ENCODE data around the gene ACVR1B.
A peak's percentile ranks its signal among the peaks of the same experiment; 100 is the strongest.

ACVR1B gene

DNA sequence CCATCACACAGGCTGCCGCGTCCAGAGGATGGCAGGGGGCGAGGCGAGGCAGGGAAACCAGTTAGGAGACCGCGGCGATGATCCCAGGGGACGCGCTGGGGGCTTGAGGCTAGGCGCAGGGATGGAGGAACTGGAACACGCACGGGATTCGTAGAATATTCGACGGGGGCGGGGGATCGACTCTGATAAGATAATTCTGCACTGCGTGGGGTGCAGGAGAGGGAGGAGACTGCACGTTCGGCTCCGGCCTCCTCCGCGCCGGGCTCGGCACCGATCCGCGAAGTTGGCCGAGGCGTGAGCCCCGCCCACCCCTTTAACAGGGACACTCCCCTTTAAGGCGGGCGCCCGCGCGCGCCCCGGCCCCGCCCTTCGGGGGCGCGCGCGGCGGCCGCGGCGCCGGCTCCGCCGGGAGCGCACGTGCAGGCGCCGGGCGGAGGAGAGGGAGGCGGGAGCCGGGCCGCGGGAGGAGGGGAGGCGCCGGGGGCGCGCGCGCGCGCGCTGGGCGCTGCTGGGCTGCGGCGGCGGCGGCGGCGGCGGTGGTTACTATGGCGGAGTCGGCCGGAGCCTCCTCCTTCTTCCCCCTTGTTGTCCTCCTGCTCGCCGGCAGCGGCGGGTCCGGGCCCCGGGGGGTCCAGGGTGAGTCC lies at the start of gene ACVR1B:
Gene ACVR1B, plus strand, starts transcription at position 501 of the 644 bp plus-strand sequence. Its CDS starts 45 bp downstream, at position 546.
- DNase-seq, result peak; percentile 87

DNA sequence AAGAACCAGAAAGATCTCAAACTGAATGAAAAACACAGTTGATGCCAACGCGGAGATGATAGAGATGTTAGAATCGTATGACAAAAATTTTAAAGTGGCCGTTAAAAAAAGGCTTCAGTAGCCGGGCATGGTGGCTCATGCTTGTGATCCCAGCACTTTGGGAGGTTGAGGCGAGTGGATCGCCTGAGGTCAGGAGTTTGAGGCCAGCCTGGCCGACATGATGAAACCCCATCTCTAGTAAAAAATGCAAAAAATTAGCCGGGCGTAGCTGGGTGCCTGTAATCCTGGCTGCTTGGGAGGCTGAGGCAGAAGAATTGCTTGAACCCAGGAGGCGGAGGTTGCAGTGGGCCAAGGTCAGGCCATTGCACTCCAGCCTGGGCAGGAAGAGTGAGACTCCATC lies 49.6 kb upstream of the ACVR1B start:
- DNase-seq, result no peak

DNA sequence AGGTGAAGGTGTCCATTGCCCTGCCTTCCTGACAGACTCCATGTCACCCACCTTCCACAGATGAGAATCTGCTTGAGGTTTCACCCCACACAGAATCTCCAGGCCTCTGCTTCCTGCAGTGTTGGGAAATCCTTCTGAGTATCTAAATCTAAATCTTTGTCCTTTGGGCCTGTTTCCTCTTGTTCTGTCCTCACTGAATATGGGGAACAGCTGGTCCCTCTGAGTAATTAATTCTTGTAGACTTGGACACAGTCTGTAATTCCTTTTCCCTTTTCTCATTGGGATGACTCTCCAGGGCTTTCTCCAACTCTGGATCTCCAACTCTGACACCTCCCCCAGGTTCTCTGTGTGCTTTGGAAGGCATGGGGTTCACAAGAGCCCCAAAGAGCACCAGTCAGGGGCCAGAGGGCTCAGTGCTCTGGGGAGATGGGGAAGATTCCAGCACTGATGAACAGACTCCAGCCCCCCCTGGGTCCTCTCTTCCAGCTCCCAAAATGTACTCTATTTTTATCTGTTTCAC lies 46.5 kb upstream of the ACVR1B start:
- no peak for DNase-seq

DNA sequence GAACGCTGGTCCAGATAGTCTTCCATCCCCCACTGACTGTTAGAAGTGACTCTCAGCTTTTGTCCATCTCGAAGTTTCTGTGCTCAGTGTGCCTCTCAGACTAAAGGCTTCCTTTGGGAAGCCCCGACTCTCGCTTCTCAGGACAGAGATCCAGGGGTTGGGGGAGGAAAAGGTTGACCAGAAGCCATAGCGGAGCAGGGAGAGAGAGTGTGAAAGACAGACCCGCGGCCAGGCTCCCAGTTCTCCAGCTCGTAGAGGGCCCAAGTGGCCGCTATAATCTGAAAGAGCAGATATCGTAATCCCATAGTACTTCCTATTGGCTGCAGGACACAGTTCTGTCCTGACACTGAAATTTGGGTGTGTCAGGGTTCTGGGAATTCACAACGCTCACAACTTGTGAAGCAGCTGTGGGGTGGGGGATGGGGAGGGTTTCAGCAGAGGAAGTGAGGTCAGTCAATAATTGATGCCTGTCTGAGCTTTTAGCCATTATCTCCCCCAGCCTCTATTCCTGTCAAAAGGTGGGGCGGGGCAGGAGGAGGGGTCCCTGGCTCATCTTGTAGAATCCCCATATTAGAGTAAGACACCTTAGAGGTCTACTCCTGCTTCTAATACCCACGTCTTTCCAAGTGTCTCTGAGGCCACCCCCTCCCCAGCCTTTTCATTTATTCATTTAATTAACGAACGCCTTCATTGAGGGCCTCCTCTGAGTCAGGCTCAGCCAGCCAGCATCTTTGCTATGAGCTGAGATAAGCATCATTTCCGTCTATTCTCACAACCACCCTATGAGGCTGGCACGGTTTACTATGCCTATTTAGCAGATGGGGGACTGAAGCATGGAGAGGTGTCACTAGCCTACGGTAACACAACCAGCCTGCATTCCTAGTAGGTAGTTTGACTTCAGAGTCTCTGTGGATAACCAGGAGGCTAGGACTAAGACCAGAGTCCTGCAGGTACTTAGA lies 45.7 kb upstream of the ACVR1B start:
- no peak for DNase-seq

DNA sequence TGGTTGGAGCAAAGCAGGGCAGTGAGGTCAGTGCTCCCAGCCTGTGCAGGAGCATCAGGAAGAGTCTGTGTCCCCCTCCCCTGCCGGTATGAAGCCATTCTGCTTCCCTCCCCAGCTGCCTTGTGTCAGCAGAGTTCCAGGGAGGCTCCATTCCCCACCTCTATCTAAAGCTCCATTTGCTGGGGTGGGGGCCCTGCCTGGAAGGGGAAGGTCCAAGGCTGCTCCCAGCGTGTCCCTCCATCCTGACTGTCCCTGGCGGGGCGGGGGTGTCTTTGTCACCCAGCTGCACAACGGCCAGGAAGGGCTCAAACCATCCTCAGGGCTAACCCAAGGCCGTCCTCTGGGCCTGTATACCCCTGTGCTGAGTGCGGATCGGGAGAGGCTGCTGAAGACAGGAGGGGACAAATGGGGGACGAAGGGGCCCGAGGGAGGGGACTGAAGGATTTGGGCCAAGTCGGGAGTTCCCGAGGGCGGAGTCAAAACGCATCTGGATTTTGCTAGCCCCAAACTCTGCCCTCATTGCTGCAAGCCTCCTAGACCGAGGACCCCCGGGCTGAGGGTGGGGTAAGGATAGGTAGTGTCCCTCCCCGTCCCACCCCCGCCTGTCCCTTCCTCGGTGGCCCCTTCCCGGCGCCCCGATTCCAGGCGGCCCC lies 44.9 kb upstream of the ACVR1B start:
- DNase-seq, result no peak

DNA sequence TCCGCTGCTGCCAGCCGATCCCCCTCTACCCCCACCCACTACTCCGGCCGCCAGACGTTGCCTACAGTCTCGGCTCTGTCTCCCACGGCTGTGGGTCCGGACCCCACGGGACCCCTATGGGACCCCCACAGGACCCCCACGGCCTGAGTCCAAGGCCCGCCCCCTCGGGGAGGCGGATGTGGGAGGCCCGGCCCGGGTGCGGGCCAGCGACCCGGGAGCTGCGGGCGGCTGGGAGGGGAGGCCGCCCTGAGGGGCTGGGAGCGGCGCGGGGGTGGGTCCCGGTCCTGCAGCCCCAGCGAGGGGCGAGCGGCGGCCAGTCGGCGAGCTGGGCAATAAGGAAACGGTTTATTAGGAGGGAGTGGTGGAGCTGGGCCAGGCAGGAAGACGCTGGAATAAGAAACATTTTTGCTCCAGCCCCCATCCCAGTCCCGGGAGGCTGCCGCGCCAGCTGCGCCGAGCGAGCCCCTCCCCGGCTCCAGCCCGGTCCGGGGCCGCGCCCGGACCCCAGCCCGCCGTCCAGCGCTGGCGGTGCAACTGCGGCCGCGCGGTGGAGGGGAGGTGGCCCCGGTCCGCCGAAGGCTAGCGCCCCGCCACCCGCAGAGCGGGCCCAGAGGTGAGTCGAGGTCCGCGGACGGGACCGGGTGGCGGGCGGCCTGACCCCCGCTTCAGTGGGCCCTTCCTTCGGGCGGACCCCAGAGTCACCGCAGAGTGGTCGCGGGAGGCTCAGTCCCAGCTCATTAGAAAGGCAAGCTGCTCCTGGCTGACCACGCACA lies 44.2 kb upstream of the ACVR1B start, which contains the start of gene ACVRL1:
Gene ACVRL1, plus strand, starts transcription at position 422 of the 773 bp plus-strand sequence. CDS start 4,971 bp downstream, outside the sequence.
- DNase-seq, result no peak

DNA sequence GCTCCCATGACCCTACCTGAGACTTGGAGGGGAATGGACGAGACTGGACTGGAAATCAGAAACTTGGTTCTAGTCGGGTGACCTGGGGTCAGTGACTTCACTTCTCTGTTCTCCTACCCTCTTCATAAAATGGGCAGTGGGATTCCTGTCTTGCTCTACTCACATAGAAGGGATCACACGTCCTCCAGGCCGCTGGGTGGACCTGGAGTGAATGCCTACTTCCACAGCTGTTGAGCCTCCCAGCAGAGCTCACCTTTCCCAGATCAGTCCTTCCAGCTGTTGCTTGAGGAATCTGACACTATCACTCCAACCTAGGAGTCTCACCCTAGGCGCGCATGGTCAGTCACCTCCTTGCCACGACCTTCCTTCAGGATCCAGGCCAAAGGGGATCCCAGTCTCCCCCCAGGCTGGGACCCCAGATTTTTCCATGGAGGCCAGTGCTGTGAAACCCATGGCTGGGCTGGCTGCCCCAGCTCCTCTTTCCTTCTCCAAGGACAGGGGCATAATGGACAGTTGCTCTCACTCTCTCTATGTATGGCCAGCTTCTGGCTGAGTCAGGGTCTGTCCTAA lies 43.6 kb upstream of the ACVR1B start:
- no peak for DNase-seq

DNA sequence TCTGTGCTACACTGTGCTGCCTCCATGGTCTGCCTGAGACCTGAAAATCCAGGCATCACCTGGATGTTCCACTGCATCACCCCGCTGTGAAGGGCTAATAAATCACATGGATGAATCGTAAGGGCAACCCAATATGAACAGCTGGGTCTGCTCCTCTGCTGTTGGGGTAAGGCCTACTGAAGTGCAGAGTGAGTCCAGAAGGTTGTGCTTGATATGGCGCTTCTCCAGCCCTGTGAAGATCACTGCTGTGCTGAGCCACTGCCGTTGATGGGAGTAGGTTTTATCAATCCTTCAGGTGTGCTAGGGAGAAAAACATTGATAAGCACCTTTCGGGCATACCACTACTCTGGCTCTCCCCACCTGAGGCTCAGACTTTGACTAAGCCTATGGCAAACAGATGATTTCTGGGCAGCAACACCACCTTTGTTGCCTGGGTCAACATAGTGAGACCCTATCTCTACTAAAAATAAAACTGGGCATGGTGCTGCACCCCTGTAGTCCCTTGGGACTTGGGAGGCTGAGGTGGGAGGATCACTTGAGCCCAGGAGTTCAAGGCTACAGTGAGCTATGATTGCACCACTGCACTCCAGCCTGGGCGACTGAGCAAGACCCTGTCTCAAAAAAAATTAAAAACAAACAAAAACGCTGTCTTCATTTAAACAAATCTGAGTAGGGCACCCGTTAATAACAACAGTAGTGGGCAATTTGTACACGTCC lies 42.5 kb upstream of the ACVR1B start:
- no peak for DNase-seq

DNA sequence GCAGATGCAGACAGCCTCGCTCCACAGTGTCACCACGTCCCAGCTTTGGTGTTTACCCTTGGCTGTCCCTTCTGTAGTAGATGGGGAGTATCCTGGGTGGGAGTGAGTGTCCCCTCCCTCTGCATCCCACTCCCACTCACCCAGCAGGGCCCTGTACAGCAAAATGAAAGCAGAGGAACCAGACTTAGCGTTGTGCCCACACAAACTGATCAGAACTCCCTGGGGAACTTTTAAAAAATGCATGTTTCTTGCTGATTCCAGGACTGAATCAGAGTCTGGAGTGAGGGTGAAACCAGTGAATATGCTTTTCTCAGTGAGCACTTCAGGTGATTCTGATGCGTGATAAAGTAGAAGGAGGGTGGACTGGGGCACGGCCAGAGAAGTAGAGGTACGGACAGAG lies 41.3 kb upstream of the ACVR1B start:
- DNase-seq, result no peak

DNA sequence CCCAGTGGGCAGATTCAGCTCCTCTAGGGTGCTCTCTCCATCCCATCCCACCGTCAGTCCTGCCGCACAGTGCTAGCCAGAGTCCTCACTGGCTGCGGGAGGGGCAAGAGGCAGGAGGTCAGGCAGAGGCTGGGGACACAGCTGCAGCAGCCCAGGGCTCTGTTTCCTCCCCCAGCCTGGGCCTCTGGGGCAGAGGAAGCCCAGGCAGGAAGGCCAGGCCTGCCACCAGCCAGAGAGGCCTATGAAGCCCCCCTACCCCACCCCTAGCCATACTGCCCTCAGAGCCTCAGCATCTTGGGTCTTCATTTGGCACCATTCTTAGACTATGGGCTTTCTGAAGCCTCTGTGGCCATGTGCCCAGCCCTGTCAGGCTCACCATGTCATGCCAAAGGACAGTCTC lies 40.8 kb upstream of the ACVR1B start:
- no peak for DNase-seq

DNA sequence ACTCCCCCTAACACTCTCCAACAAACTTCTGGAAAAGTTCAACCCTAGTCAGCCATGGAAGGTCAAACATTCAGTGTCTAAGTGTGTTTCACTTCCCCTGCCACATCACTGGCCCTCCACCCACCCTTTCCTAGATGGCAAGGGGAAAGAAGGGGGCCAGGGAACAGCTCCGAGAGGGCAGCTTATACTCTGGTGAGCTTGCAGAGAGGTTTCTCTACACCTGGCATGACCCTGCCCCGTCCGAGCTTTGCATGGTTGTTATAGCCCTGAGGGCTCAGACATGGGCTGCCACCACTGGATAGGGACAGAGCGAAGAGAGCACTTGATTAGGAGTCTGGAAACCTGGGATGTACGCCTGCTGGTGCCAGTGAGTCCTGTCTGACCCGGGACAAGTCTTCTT lies 40.2 kb upstream of the ACVR1B start:
- no peak for DNase-seq

DNA sequence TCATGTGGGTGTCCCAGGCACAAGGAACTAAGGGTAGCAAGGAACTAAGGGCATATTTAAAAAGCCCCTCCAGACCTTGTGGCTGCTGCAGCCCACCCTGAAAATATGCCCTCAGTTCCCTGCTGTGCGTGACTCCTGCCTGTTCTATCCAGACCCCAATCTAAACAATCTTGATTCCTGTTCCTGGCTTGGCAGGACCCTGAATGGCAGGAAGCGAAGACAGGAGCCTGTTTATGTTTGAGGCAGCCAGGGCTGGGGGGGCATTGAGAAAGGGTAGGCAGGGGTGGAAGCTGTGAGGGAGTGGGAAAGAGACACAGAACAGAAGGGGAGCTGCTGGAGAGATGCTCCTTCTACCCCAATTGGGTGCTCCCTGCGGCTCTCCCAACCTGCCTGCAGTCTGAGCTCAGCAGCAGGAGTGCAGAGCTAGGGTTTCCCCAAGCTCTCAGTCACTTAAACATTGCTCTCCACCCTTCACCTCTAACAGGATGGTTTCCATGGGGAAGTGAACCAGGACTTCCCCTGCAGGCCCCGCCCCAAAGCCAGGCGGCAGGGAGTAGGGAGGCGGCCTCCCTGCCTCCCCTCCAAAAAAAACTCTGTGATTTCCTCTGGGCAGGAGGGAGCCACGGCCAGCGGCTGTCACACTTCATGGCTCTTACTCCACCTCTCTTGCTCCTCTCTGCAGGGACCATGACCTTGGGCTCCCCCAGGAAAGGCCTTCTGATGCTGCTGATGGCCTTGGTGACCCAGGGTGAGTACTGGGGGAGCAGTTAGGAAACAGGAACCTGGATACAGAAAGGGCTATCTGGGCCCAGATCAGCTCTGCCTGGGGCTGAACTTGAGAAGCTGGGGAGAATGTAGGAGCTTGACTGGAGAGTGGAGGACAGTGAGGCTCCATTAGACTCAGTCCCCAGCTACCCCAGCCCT lies 39.4 kb upstream of the ACVR1B start:
- no peak for DNase-seq

DNA sequence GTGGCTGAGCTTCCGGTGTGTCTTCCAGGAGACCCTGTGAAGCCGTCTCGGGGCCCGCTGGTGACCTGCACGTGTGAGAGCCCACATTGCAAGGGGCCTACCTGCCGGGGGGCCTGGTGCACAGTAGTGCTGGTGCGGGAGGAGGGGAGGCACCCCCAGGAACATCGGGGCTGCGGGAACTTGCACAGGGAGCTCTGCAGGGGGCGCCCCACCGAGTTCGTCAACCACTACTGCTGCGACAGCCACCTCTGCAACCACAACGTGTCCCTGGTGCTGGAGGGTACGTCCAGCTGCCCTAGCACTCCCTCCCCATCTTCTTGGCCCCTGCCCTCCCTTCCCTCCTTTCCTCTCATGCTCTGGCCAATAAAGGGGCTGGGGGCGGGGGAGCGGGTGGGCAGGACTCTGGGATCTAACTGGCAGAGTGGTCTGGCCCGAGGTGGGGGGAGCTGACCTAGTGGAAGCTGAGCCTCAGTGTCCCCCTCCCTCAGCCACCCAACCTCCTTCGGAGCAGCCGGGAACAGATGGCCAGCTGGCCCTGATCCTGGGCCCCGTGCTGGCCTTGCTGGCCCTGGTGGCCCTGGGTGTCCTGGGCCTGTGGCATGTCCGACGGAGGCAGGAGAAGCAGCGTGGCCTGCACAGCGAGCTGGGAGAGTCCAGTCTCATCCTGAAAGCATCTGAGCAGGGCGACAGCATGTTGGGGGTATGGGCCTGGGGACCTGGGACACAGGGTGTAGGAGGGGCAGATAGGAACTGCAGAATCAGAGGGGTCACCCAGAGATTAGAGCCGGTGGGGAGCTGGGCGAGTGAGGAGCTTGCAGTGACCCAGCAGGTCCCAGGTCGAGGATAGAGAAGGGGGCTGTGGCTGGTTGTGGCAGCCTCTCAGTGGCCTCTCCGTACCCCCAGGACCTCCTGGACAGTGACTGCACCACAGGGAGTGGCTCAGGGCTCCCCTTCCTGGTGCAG lies 38.1 kb upstream of the ACVR1B start:
- no peak for DNase-seq

DNA sequence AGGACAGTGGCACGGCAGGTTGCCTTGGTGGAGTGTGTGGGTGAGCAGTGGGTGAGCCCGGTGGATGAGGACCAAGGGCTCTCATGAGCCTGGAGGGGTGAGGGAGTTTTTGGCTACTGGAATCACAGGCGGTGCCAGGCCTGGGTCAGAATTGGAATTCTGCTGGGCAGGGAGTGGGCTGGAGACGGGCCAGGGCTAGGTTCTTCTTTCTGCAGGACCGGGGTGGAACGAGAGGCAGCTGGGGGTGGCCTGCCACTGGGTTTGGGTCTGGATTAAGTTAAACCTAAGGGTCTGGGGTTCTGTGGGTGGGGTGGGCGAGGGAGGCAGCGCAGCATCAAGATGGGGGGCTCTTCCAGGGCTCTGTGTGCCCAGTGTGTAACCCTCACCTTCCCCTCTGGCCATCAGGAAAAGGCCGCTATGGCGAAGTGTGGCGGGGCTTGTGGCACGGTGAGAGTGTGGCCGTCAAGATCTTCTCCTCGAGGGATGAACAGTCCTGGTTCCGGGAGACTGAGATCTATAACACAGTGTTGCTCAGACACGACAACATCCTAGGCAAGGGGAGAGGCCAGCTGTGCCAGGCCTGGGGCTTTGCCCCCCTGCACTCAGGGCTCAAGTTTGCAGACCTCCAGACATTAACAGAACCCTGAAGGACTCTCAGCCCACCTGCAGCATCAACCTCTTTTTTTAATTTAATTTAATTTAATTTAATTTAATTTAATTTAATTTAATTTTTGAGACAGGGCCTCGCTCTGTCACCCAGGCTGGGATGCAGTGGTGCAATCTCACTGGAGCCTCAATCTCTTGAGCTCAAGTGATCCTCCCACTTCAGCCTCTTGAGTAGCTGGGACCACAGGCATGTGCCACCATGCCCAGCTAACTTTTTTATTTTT lies 37.2 kb upstream of the ACVR1B start:
- DNase-seq, result no peak

DNA sequence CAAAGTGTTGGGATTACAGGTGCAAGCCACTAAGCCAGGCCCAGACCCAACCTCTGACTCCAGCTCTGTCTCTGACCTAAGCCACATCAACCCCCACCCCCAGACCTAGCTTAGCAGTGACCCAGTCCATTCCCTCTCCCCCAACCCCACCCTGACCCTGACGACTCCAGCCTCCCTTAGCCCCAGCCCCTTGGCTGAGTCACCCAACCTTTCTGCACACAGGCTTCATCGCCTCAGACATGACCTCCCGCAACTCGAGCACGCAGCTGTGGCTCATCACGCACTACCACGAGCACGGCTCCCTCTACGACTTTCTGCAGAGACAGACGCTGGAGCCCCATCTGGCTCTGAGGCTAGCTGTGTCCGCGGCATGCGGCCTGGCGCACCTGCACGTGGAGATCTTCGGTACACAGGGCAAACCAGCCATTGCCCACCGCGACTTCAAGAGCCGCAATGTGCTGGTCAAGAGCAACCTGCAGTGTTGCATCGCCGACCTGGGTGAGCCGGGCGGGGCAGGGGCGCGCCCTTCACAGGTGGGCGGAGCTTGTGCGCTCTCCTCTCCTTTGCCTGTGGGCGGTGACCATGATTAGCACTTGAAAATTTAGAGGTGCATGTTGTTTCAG lies 36.4 kb upstream of the ACVR1B start:
- no peak for DNase-seq

DNA sequence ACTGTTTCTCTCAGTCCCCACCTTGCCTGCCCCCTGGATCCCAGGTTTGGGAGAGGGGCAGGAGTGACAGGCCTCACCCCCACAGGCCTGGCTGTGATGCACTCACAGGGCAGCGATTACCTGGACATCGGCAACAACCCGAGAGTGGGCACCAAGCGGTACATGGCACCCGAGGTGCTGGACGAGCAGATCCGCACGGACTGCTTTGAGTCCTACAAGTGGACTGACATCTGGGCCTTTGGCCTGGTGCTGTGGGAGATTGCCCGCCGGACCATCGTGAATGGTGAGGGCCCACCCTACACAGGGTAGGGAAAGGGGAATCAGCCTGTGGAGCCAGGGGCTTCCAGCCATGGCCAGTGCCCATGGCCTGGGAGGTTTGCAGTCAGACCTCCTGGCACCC lies 35.5 kb upstream of the ACVR1B start:
- DNase-seq, result no peak

DNA sequence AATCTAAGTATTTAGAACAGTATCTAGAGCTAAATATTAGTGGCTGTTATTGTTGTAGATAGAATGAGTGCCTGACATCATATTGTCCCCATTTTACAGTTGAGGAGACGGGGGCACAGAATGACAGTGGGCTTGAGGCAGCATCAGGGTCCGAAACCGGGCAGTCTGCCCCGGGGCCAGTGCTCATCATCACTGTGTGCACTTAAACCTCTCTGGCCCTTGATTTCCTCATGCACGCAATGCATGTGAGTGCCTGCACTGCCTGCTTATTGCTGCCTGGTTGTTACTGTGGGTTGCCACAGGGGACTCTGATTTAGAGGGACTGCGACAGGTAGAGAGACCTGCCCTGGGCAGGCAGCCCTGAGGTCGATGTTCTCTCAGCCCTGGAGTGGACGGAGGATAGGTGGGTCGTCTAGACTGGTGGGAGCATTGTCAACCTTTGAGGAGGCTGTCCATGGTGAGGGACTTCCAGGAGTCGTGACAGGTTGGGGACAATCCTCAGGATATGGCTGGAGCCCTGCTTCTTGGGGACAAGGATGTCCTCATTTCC lies 34.4 kb upstream of the ACVR1B start:
- no peak for DNase-seq
